Right renal cortex interstitium (tissue), 3 donors: ENCODE results near the gene KCNH5. TPM values are rescaled to one million over a fixed set of nuclear protein-coding genes. Genes with fewer than 3 reads are reported as not detected.

Source experiments
- DNase-seq, 3 donors: peaks; one replicate each; pipeline ENCODE4 v3.0.0-alpha.2; 2013; ENCODE audit warnings: low read depth in 3 of 3, low spot score in 2 of 3
- polyA plus RNA-seq, 3 donors: library from polyadenylated mRNA; unstranded; fragments of 120-200 nt; gene quantifications; one replicate each; pipeline ENCODE4 v1.2.1, GENCODE V29; 2013; ENCODE audit not compliant: insufficient read length in 3 of 3

The KCNH5 gene
- polyA plus RNA-seq, 3 donors = 0.07 to 0.18 (median 0.15) TPM

- no peak for DNase-seq
Observed at GRCh38 chr14:62689733-62690132, 355.5 kb downstream of the KCNH5 start.

- DNase-seq = no peak
Observed at GRCh38 chr14:62687818-62688217, 357.4 kb downstream of the KCNH5 start.

GRCh38 chr14:62684376-62684775 lies 360.9 kb downstream of the KCNH5 start:
- DNase-seq = no peak

- DNase-seq = no peak
Observed at GRCh38 chr14:62682208-62682607, 363.1 kb downstream of the KCNH5 start.

DNA sequence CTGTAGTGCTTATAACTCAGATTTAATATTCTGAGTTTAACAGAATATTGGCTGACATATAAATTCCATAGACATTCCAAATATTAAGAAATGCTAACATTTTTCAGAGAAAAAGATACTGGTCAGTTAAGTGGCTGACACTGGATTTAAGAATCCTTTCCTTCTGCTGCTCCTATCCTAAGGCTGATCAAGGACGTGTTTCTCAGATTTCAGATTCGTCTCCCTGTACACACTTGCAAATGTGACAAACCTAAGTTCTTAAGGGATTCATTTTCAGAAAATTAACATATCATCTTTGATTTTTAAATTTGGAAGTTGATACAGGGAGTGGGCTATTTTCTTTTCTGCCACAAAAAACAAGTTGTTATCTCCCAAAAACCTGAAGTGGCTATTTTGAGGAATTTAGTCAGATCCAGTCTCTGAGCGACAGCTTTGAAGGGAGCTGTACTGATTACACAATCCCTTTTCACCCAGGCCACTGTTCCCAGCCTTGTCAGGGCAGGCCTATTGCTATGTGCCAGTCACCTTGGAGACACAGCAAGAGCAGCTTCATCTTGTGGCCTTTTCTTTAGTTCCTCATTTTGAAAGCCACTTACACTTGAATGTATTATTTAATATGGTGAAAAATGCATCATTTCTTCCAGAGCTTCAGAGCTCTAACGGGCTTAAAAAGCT lies 370.6 kb downstream of the KCNH5 start:
- DNase-seq = no peak

DNA sequence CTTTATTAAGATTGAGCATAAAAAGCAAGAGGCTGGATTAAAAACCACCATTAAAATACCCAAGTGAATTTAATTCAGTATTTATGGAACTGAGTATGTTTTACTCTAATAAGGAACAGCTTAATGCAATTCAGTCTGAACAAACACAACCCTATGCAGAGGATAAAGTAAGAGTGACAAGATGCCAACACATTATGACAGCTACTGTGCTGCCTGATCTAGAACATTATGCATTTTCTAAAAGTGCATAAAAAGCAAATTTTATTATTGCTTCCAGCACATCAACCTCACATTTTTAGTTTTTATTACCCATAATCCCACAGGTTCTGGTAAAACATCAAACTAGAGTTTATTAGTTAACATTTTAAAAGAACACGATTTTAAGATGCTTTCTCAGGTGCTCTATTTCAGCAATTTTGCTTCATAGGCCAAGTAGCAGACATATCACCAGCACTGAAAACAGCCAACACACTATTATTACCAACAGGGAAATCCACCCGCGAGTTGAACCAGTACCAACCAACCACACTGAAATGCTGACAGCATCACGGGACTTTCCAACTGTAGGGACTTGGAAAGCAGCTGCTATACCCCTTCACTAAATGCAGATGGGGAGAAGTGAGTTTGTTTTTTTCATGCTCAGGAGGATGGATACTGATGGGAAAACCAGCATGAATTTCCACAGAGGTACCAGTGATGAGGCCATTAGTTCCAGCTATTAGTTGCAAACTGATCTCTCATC lies 372.1 kb downstream of the KCNH5 start:
- DNase-seq = no peak

GRCh38 chr14:62670526-62670925 lies 374.7 kb downstream of the KCNH5 start:
- no peak for DNase-seq

DNA sequence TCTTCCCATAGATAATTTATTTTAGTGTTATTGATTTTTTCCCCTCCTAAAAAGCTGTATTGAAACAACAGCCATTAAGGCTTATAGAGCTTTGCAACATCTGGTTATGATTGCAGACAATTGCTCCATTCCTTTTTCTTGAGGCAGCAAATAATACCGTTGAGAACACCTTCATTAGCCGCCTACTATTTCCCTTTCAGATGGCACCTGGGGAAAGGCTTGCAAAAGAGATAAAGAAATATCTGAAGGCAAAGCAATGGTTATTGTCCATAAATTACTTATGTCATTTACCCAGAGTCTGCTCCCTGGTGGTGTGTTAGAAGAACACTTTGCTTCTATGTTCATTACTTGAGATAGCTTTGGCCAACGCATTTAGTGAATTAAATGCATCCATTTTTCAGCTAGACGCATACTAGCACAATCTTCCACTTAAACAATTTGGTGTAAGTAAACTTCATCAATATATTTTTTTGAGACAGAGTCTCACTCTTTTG lies 377.8 kb downstream of the KCNH5 start:
- no peak for DNase-seq

DNA sequence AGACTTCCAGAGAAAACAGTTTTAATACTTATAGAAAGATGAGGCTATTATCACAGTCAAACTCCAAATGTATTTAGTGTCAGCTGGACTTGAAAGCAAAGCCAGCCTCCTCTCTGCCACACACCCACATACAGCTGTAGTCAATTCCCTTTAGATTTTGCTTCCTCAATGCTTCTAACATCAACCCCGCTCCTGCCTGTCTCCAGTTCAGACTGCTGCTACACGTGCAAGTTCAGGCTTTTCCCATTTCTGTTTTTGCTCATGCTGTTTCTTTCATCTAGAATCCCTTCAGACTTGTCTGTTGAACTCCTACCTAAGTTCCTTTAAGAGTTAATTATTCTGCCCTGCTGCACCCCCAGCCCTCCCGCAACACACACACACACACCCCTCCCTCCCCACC lies 380.0 kb downstream of the KCNH5 start:
- DNase-seq = no peak

DNA sequence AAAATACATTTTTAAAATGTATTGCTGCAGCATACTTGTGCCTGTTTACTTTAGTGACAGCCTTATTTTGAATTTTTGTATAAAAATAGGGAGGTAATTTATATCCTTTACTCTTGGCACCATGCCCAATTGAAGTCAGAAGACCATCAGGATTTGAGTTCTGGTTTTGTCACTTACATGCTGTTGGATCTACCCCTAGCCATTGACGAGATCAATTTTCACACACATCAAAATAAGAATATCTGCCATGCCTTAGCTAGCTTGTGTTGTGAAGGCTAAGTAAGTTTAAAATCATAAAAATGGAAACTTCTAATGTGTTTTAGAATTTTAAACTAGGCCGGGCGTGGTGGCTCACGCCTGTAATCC lies 381.8 kb downstream of the KCNH5 start:
- no peak for DNase-seq

GRCh38 chr14:62662811-62663455 lies 382.3 kb downstream of the KCNH5 start:
- no peak for DNase-seq

DNA sequence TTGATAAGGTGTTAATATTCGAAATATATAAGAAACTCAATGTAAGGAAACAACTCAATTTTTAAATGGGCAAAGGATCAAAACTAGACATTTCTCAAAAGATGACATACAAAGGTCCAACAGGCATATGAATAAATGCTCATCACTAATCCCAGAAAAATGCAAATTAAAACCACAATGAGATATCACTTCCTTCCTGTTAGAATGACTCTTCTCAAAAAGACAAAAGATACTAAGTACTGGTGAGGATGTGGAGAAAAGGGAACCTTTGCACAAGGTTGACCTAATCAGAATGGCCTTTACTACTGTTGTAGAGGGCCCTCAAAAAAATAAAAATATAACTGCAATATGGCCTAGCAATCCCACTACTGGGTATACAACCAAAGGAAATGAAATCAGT lies 383.4 kb downstream of the KCNH5 start:
- no peak for DNase-seq

- DNase-seq = no peak
Observed at GRCh38 chr14:62658631-62659030, 386.6 kb downstream of the KCNH5 start.

- DNase-seq = no peak
Observed at GRCh38 chr14:62657376-62657775, 387.9 kb downstream of the KCNH5 start.

GRCh38 chr14:62655166-62655565 lies 390.1 kb downstream of the KCNH5 start:
- DNase-seq = no peak

- DNase-seq = no peak
Observed at GRCh38 chr14:62654641-62655040, 390.6 kb downstream of the KCNH5 start.

Other genes with a start within 250 kb of the KCNH5 start
- gene RHOJ, start 159.0 kb upstream of the KCNH5 start, polyA plus RNA-seq = 10 to 100 TPM; 20.5 to 23.5 (median 23.0) TPM